Measurements from ENCODE around the gene PLCB4. TPM values are rescaled to one million over a fixed set of nuclear protein-coding genes. Genes with fewer than 3 reads are reported as not detected.

Gene PLCB4
- total and polyA plus RNA-seq, 12 donors = 0.26 to 8.5 (median 2.8) TPM

DNA sequence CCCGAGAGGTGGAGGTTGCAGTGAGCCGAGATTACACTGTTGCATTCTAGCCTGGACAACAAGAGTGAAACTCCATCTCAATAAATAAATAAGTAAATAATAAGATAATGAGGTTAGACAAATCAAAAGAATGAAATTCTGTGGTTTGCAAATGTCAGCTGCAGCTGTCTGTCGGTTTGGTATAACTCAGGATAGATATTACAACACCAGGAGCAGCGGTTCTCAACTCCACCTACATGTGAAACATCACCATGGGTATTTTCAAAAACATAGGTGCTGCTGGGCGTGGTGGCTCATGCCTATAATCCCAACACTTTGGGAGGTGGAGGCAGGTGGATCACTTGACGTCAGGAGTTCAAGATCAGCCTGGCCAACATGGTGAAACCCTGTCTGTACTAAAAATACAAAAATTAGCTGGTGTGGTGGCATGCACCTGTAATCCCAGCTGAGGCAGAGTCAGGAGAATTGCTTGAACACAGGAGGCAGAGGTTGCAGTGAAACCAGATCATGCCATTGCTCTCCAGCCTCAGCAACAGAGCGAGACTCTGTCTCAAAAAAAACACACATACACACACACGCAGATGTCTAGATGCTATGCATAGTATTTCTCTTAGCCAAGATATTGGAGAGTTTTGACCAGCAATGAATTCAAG, 319.4 kb downstream of the PLCB4 start:
- H3K27me3 ChIP-seq = no peaks in the 10 kb centered on the region

DNA sequence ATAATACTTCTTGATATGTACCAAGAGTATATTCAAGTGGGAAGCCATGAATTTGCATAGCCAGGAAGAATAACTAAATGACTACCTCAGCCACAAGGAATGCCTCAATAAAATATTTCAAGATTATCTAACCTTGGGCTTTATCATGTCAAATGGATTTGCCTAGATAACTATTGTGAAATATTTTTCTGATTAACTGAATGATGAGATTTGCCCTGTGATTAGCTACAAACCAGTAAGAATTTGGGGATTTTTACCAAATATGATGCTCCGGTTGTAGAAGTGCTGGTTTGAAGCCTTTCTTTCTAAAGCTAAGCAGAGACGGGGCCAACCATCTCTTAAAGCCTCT, 319.9 kb downstream of the PLCB4 start:
- 69 to 74% (median 72%) methylated on average over 2 of the region's 2 CpGs for WGBS, 4 donors
- no peak overlapping the region for H3K27ac ChIP-seq
- peaks cover 0 to 6% of the 10 kb centered on the region in 2 donors for H3K4me1 ChIP-seq (replicated peaks in 1 of 2)
- TF ChIP-seq, protein P1, sequence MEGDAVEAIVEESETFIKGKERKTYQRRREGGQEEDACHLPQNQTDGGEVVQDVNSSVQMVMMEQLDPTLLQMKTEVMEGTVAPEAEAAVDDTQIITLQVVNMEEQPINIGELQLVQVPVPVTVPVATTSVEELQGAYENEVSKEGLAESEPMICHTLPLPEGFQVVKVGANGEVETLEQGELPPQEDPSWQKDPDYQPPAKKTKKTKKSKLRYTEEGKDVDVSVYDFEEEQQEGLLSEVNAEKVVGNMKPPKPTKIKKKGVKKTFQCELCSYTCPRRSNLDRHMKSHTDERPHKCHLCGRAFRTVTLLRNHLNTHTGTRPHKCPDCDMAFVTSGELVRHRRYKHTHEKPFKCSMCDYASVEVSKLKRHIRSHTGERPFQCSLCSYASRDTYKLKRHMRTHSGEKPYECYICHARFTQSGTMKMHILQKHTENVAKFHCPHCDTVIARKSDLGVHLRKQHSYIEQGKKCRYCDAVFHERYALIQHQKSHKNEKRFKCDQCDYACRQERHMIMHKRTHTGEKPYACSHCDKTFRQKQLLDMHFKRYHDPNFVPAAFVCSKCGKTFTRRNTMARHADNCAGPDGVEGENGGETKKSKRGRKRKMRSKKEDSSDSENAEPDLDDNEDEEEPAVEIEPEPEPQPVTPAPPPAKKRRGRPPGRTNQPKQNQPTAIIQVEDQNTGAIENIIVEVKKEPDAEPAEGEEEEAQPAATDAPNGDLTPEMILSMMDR (IDR thresholded peaks at IDR 0.05) = no peak
- no peak for TF ChIP-seq POLR2A (IDR thresholded peaks at IDR 0.05)
- no peaks in the 10 kb centered on the region for H3K9me3 ChIP-seq (replicated peaks in 1 of 3)
- H3K36me3 ChIP-seq (replicated peaks in 1 of 2) = no peaks in the 10 kb centered on the region
- no peaks in the 10 kb centered on the region for H3K27me3 ChIP-seq
- intact Hi-C loops (cut with DNase I) = no loop called here
- no peak for DNase-seq
- H3K4me3 ChIP-seq = no peak overlapping the region

More for the DNA sequence above, 319.4 kb downstream of the PLCB4 start:
- intact Hi-C loops (cut with DNase I) = no loop called here
- DNase-seq = no peak
- H3K9me3 ChIP-seq (replicated peaks in 1 of 3) = no peaks in the 10 kb centered on the region
- 84 to 91% (median 89%) methylated on average over 8 of the region's 8 CpGs for WGBS, 4 donors
- H3K4me1 ChIP-seq (replicated peaks in 1 of 2) = peaks cover 0 to 6% of the 10 kb centered on the region in 2 donors
- H3K4me3 ChIP-seq = no peak overlapping the region
- no peak overlapping the region for H3K27ac ChIP-seq
- TF ChIP-seq, protein P1 (IDR thresholded peaks at IDR 0.05) = no peak
- no peak for TF ChIP-seq POLR2A (IDR thresholded peaks at IDR 0.05)
- H3K36me3 ChIP-seq (replicated peaks in 1 of 2) = no peaks in the 10 kb centered on the region

- Histone ChIP-seq H3K4me1 (replicated peaks in 1 of 2) (peaks cover 0 to 6% of the 10 kb centered on the region in 2 donors), H3K4me3 (no peak overlapping the region), H3K27ac (no peak overlapping the region), H3K27me3 (no peaks in the 10 kb centered on the region), H3K9me3 (replicated peaks in 1 of 3) (no peaks in the 10 kb centered on the region), H3K36me3 (replicated peaks in 1 of 2) (no peaks in the 10 kb centered on the region)
- no peak for DNase-seq
- WGBS, 4 donors = 78 to 93% (median 86%) methylated on average over 1 of the region's 1 CpG
- TF ChIP-seq, protein P1 (IDR thresholded peaks at IDR 0.05) = no peak
- no peak for TF ChIP-seq POLR2A (IDR thresholded peaks at IDR 0.05)
- intact Hi-C loops (cut with DNase I) = no loop called here
Observed at GRCh38 chr20:9389346-9389745, 320.5 kb downstream of the PLCB4 start.

DNA sequence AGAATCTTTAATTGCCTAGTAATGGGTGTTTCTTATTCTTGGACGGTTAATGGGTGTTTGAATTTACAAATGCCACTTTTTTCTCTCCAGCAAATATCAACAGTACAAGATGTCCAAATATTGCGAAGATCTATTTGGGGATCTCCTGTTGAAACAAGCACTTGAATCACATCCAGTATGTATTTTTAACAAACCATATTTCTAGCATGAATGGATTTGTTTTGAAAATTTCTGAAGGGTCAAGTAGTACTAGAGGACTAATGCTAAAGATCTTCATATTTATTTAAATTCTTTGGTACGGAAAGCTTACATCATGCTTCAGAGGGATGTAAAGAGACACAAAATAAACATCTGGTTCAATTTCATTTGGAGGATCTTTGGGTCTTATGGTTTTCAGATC, 321.6 kb downstream of the PLCB4 start:
- no peak overlapping the region for H3K27ac ChIP-seq
- DNase-seq = no peak
- TF ChIP-seq POLR2A (IDR thresholded peaks at IDR 0.05) = no peak
- TF ChIP-seq, protein P1 (IDR thresholded peaks at IDR 0.05) = no peak
- H3K27me3 ChIP-seq = no peaks in the 10 kb centered on the region
- no peaks in the 10 kb centered on the region for H3K9me3 ChIP-seq (replicated peaks in 1 of 3)
- intact Hi-C loops (cut with DNase I) = no loop called here
- 70 to 83% (median 77%) methylated on average over 3 of the region's 3 CpGs for WGBS, 4 donors
- peaks cover 0 to 6% of the 10 kb centered on the region in 2 donors for H3K4me1 ChIP-seq (replicated peaks in 1 of 2)
- no peak overlapping the region for H3K4me3 ChIP-seq
- no peaks in the 10 kb centered on the region for H3K36me3 ChIP-seq (replicated peaks in 1 of 2)

Data from adrenal gland (tissue), 12 donors.